ENCODE results near the gene MYCL.
A peak's percentile ranks its signal among the peaks of the same experiment; 100 is the strongest.

MYCL gene

GRCh38 chr1:39901714-39902459 is at the start of gene MYCL:
MYCL (minus strand) TSS chr1:39901917; CDS start chr1:39901434, 483 bp downstream.
- DNase-seq (ENCODE audit: low read depth in 2 of 3, low spot score in 2 of 3), result peak; percentile 21 to 43 (median 27)

GRCh38 chr1:39949891-39950290 is 48.2 kb upstream of the MYCL start:
- no peak for DNase-seq (ENCODE audit: low read depth in 2 of 3, low spot score in 2 of 3)

- no peak for DNase-seq (ENCODE audit: low read depth in 2 of 3, low spot score in 2 of 3)
Observed at GRCh38 chr1:39947260-39947659, 45.5 kb upstream of the MYCL start.

- no peak for DNase-seq (ENCODE audit: low read depth in 2 of 3, low spot score in 2 of 3)
Observed at GRCh38 chr1:39946216-39946615, 44.5 kb upstream of the MYCL start.

GRCh38 chr1:39944410-39945112 is 42.8 kb upstream of the MYCL start:
- no peak for DNase-seq (ENCODE audit: low read depth in 2 of 3, low spot score in 2 of 3)

GRCh38 chr1:39943471-39944290 is 42.0 kb upstream of the MYCL start:
- DNase-seq (ENCODE audit: low read depth in 2 of 3, low spot score in 2 of 3), result no peak

- no peak for DNase-seq (ENCODE audit: low read depth in 2 of 3, low spot score in 2 of 3)
Observed at GRCh38 chr1:39940980-39941871, 39.5 kb upstream of the MYCL start.

GRCh38 chr1:39940253-39940652 is 38.5 kb upstream of the MYCL start:
- no peak for DNase-seq (ENCODE audit: low read depth in 2 of 3, low spot score in 2 of 3)

GRCh38 chr1:39938856-39939255 is 37.1 kb upstream of the MYCL start:
- no peak for DNase-seq (ENCODE audit: low read depth in 2 of 3, low spot score in 2 of 3)

GRCh38 chr1:39936724-39937491 is 35.2 kb upstream of the MYCL start:
- no peak for DNase-seq (ENCODE audit: low read depth in 2 of 3, low spot score in 2 of 3)

GRCh38 chr1:39933956-39934941 is 32.5 kb upstream of the MYCL start:
- DNase-seq (ENCODE audit: low read depth in 2 of 3, low spot score in 2 of 3), result no peak

- DNase-seq (ENCODE audit: low read depth in 2 of 3, low spot score in 2 of 3), result no peak
Observed at GRCh38 chr1:39928809-39929587, 27.3 kb upstream of the MYCL start.

- DNase-seq (ENCODE audit: low read depth in 2 of 3, low spot score in 2 of 3), result no peak
Observed at GRCh38 chr1:39927538-39927937, 25.8 kb upstream of the MYCL start.

- no peak for DNase-seq (ENCODE audit: low read depth in 2 of 3, low spot score in 2 of 3)
Observed at GRCh38 chr1:39926820-39927219, 25.1 kb upstream of the MYCL start.

- no peak for DNase-seq (ENCODE audit: low read depth in 2 of 3, low spot score in 2 of 3)
Observed at GRCh38 chr1:39926343-39926793, 24.7 kb upstream of the MYCL start.

GRCh38 chr1:39925721-39926342 is 24.1 kb upstream of the MYCL start:
- DNase-seq (ENCODE audit: low read depth in 2 of 3, low spot score in 2 of 3), result no peak

GRCh38 chr1:39922251-39922688 is 20.6 kb upstream of the MYCL start:
- no peak for DNase-seq (ENCODE audit: low read depth in 2 of 3, low spot score in 2 of 3)
